Endodermal cell (in vitro differentiated cells): ENCODE measurements around the gene IDE. TPM values are rescaled to one million over a fixed set of nuclear protein-coding genes. Genes with fewer than 3 reads are reported as not detected.

Experiments used
- DNase-seq: peaks from one replicate; pipeline ENCODE4 v3.0.0-alpha.2; 2017
- H3K27ac ChIP-seq: 2 replicates; pipeline ENCODE4 v1.5.1; 2013; ENCODE audit warnings: mild to moderate bottlenecking, low read depth, low read length, moderate library complexity
- H3K27me3 ChIP-seq: 2 replicates; pipeline ENCODE4 v1.6.1; 2013; ENCODE audit warnings: mild to moderate bottlenecking, low read length, moderate library complexity; ENCODE audit not compliant: insufficient read depth, control insufficient read depth, poor library complexity, severe bottlenecking
- H3K36me3 ChIP-seq: 2 replicates; pipeline ENCODE4 v1.7.0; 2013; ENCODE audit warnings: mild to moderate bottlenecking, low read length, moderate library complexity; ENCODE audit not compliant: control insufficient read depth, insufficient read depth
- H3K4me1 ChIP-seq: one replicate; pipeline ENCODE4 v1.7.0; 2013; ENCODE audit warnings: low read length; ENCODE audit not compliant: control insufficient read depth, insufficient read depth
- H3K4me3 ChIP-seq: 2 replicates; pipeline ENCODE4 v1.5.1; 2013; ENCODE audit warnings: mild to moderate bottlenecking, low read length, moderate library complexity
- H3K9ac ChIP-seq: 2 replicates; pipeline ENCODE4 v1.6.1; 2013; ENCODE audit warnings: mild to moderate bottlenecking, low read length, moderate library complexity; ENCODE audit not compliant: poor library complexity, severe bottlenecking; ENCODE audit errors: extremely low read depth
- H3K9me3 ChIP-seq: 2 replicates; pipeline ENCODE4 v1.6.1; 2013; ENCODE audit warnings: mild to moderate bottlenecking, low read length, moderate library complexity; ENCODE audit not compliant: control insufficient read depth
- H3K27ac Mint-ChIP-seq: 2 replicates; pipeline ENCODE4 v1.8.0; 2020; ENCODE audit warnings: mixed read lengths
- H3K27me3 Mint-ChIP-seq: 2 replicates; pipeline ENCODE4 v1.8.0; 2021; ENCODE audit warnings: mild to moderate bottlenecking, mixed read lengths; ENCODE audit not compliant: insufficient read depth
- H3K36me3 Mint-ChIP-seq: 2 replicates; pipeline ENCODE4 v1.8.0; 2020; ENCODE audit warnings: low read depth, mixed read lengths
- H3K4me1 Mint-ChIP-seq: 2 replicates; pipeline ENCODE4 v1.8.0; 2020; ENCODE audit warnings: mixed read lengths
- H3K4me3 Mint-ChIP-seq: 2 replicates; pipeline ENCODE4 v1.8.0; 2020; ENCODE audit warnings: mild to moderate bottlenecking, moderate library complexity, mixed read lengths
- H3K9me3 Mint-ChIP-seq: 2 replicates; pipeline ENCODE4 v1.8.0; 2020; ENCODE audit warnings: mild to moderate bottlenecking, mixed read lengths
- WGBS, 2 experiments: methylation state at CpG; one replicate each; pipeline versions ENCODE4 v1.1.5 to v1.1.7; 2013; ENCODE audit warnings: missing lambda C conversion rate in 2 of 2, mixed read lengths in 1 of 2; ENCODE audit not compliant: insufficient coverage in 1 of 2, insufficient read length in 1 of 2; 5-methylcytosine and 5-hydroxymethylcytosine counted together
- total RNA-seq, 2 donors: library from RNA; stranded (reverse); fragmentation: NEBNext Ultra II Directional in 1 of 2; extraction: Animal tissue kit (Norgen Biotek cat#: 25700) in 1 of 2; gene quantifications; 2 replicates in 1 of 2; 3 replicates in 1 of 2; pipeline ENCODE4 v1.2.1, GENCODE V29; 2021
- TF ChIP-seq, protein P1 (sequence below): fragments of 200-600 bp; sonication (generic); conservative IDR thresholded peaks from 2 replicates; pipeline ENCODE4 v1.5.0; 2021; ENCODE audit warnings: antibody characterized with exemption, mild to moderate bottlenecking

Gene IDE
- total RNA-seq, 2 donors from 2014 or later, result 56.3 to 63.3 TPM

DNA sequence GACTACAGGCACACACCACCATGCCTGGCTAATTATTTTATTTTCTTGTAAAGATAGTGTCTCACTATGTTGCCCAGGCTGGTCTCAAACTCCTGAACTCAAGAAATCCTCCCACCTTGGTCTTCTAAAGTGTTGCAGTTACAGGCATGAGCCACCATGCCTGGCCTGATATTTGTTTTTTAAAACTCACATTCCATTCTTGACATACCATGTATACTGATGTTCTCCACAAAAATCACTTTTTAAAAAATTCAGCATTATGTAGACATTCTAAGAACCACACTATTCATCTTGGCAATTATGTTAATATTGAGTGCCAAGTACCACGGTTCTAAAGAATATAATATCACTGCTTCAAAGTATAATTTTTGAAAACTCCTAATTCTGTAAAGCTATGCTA lies 43.5 kb downstream of the IDE start:
- Mint-ChIP-seq H3K9me3 (no peaks in the 10 kb centered on the region), H3K4me3 (no peak overlapping the region), H3K36me3 (peaks cover 40% of the 10 kb centered on the region), H3K27me3 (no peaks in the 10 kb centered on the region), H3K27ac (no peak overlapping the region), H3K4me1 (peaks cover 3% of the 10 kb centered on the region)
- Histone ChIP-seq H3K4me3 (no peak overlapping the region), H3K9ac (no peak overlapping the region), H3K27ac (no peak overlapping the region), H3K9me3 (no peaks in the 10 kb centered on the region), H3K4me1 (no peaks in the 10 kb centered on the region), H3K36me3 (peaks cover 62% of the 10 kb centered on the region), H3K27me3 (no peaks in the 10 kb centered on the region)
- TF ChIP-seq, protein P1, sequence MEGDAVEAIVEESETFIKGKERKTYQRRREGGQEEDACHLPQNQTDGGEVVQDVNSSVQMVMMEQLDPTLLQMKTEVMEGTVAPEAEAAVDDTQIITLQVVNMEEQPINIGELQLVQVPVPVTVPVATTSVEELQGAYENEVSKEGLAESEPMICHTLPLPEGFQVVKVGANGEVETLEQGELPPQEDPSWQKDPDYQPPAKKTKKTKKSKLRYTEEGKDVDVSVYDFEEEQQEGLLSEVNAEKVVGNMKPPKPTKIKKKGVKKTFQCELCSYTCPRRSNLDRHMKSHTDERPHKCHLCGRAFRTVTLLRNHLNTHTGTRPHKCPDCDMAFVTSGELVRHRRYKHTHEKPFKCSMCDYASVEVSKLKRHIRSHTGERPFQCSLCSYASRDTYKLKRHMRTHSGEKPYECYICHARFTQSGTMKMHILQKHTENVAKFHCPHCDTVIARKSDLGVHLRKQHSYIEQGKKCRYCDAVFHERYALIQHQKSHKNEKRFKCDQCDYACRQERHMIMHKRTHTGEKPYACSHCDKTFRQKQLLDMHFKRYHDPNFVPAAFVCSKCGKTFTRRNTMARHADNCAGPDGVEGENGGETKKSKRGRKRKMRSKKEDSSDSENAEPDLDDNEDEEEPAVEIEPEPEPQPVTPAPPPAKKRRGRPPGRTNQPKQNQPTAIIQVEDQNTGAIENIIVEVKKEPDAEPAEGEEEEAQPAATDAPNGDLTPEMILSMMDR, result no peak
- DNase-seq, result no peak
- WGBS, 2 experiments, result 100% methylated on average over 1 of the region's 1 CpG; no CpG with 5 or more reads in 1 of the 2 experiments

DNA sequence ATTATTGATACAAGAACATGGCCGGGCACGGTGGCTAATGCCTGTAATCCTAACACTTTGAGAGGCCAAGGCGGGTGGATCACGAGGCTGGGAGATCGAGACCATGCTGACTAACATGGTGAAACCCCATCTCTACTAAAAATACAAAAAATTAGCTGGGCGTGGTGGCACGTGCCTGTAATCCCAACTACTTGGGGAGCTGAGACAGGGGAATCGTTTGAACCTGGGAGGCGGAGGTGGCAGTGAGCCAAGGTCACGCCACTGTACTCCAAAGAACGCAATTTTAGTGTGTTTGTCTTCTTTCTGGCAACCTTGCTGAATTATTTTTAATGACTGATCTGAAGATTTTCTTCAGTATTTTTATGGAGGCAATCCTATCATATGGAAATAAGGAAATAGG lies 46.2 kb downstream of the IDE start:
- no peaks in the 10 kb centered on the region for H3K9me3 ChIP-seq
- H3K9ac ChIP-seq, result no peak overlapping the region
- no peak overlapping the region for H3K27ac ChIP-seq
- Mint-ChIP-seq H3K9me3 (no peaks in the 10 kb centered on the region), H3K4me1 (peaks cover 3% of the 10 kb centered on the region), H3K36me3 (peaks cover 32% of the 10 kb centered on the region), H3K27me3 (no peaks in the 10 kb centered on the region), H3K27ac (no peak overlapping the region), H3K4me3 (no peak overlapping the region)
- WGBS, 2 experiments, result 97 to 98% methylated on average over 11 of the region's 11 CpGs
- no peak overlapping the region for H3K4me3 ChIP-seq
- TF ChIP-seq, protein P1, result no peak
- H3K27me3 ChIP-seq, result no peaks in the 10 kb centered on the region
- H3K4me1 ChIP-seq, result no peaks in the 10 kb centered on the region
- peaks cover 49% of the 10 kb centered on the region for H3K36me3 ChIP-seq
- DNase-seq, result no peak

- Histone ChIP-seq H3K4me1 (no peaks in the 10 kb centered on the region), H3K36me3 (peaks cover 34% of the 10 kb centered on the region), H3K27ac (no peak overlapping the region), H3K27me3 (no peaks in the 10 kb centered on the region), H3K9ac (no peak overlapping the region), H3K9me3 (no peaks in the 10 kb centered on the region), H3K4me3 (no peak overlapping the region)
- H3K9me3 Mint-ChIP-seq, result no peaks in the 10 kb centered on the region
- no peak for DNase-seq
- H3K4me1 Mint-ChIP-seq, result no peaks in the 10 kb centered on the region
- TF ChIP-seq, protein P1, result no peak
- H3K27ac Mint-ChIP-seq, result no peak overlapping the region
- H3K36me3 Mint-ChIP-seq, result peaks cover 20% of the 10 kb centered on the region
- 89 to 100% methylated on average over 2 to 3 of the region's 3 CpGs for WGBS, 2 experiments
- H3K27me3 Mint-ChIP-seq, result no peaks in the 10 kb centered on the region
- no peak overlapping the region for H3K4me3 Mint-ChIP-seq
Measured at GRCh38 chr10:92523639-92524038, 50.3 kb downstream of the IDE start.
